GM19239 (cell line): ENCODE measurements around the gene CPXM2.

ENCODE experiments used
- DNase-seq: peaks from one replicate; pipeline ENCODE4 v3.0.0; 2011; ENCODE audit warnings: low spot score; ENCODE audit not compliant: insufficient read length
- FAIRE-seq: peaks from 2 replicates; lab custom pipeline; 2011; peaks lifted over from hg19 to GRCh38; lab: Jason Lieb, UNC

The CPXM2 gene

DNA sequence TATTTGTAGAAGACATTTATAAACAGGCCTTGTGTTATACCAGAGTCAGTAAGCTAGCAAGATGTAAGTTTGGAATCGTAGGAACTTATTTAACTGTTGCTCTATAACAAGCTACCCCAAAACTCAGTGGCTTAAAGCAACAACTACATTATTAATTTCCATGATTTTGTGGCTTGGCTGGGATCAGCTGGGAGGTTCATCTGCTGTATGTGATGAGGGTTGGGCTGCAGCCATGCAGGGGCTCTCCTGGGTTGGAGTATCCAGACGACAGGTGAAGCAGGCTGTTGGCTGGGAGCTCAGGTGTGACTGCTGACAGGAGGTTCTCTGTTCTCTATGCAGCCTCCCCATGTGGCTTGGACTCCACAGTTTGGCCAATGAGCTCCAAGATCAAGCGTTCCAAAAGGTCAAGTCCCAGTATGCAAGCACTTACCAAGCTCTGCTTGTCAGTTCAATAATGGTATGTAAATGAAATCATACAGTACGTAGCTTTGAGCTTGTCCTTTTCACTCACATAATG is 173.0 kb downstream of the CPXM2 start:
- no peak for DNase-seq
- no peak for FAIRE-seq

DNA sequence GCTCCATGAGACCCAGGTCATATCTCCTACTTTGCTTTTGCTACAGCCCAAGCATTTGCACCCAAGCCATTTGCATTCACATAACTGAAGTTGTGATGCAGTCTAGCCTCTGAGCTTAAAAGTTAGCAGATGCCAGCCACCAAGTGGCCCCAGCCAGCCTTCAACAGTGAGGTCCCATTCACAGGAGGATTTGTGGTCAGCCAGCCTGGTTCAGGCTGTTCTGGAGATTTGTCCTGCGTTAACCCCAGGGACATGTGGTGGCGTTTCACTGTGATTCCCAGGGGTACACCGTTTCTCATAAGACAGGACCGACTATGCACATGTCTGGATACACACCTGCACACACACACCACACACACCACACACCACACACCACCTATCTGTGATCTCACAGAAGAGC is 174.3 kb downstream of the CPXM2 start:
- DNase-seq (no peak), FAIRE-seq (no peak)

DNA sequence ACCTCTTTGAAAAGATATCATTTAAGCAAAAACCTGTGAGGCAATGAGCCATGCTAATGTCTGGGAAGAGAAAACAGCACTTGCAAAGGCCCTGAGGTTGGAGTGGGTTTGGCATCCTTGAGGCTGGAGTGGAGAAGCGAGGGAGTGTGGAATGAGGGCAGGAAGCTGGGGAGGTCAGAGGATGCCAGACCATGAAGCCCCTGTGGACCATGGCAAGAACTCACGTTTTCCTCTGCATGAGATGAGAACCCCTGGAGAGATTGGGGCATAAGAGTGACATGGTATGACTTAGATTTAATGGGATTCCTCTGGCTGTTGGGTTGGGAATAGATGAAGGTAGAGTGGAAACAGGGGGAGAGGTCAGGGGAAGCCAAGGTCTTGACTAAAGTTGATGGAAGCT is 176.1 kb downstream of the CPXM2 start:
- FAIRE-seq (no peak), DNase-seq (no peak)

DNA sequence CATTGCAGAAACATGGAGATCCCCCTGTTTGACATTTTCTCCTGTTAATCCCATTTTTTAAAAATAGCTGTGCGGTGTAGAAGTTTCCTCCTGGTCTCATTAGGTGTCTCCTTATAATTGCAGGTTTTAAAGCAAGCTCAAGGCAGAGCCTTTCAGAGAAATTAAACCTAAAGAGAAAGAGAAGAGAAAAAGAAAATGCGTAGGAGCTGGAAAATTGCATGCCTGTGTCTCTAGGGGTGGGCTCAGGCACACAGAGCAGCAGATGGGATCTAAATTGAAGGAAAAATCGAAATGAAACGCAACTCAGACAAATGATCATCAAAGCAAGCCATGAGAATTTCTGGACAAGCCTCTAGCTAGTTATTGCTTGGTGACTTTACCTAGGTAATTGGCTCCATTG is 185.4 kb downstream of the CPXM2 start:
- no peak for DNase-seq
- FAIRE-seq, result no peak

DNA sequence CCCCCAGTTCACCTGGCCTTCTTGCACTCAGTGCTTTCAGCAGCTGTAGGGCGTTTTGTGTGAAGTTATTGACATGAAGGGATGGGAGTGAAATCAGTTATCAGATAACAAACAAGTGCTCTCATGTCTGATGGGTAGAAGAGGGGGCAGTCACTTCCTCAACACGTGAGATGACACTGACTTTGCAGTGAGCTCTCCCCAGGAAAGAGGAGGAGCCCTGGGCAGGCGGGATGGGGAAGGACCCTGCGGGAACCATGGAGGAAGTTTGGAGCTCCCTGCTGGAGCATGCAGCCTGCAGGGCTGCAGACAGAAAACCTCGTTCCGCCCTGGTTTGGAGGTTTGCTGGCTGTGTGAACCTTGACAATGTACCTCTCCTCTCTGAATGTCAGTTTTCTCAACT is 186.8 kb downstream of the CPXM2 start:
- no peak for DNase-seq

DNA sequence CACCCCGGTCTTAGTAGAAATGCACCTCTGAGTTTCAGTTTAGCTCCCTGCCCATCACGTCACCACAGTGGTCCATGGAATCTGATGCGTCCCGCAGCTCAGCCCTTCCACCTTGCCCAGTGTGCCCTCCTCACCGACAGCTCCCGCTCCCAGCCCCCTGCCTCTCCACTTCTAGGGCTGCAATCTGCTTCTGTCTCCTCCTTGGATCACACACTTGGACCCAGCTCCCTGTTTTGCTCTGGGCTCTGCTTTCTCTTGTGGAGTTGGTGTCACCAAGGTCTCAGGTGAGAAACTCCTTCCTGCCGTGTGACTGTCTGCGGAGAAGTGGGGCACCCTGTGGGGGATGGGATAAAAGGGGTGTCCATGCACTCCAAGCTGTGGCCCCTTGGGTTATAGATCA is 187.5 kb downstream of the CPXM2 start:
- no peak for FAIRE-seq

More for the DNA sequence above, 186.8 kb downstream of the CPXM2 start:
- FAIRE-seq, result no peak

DNA sequence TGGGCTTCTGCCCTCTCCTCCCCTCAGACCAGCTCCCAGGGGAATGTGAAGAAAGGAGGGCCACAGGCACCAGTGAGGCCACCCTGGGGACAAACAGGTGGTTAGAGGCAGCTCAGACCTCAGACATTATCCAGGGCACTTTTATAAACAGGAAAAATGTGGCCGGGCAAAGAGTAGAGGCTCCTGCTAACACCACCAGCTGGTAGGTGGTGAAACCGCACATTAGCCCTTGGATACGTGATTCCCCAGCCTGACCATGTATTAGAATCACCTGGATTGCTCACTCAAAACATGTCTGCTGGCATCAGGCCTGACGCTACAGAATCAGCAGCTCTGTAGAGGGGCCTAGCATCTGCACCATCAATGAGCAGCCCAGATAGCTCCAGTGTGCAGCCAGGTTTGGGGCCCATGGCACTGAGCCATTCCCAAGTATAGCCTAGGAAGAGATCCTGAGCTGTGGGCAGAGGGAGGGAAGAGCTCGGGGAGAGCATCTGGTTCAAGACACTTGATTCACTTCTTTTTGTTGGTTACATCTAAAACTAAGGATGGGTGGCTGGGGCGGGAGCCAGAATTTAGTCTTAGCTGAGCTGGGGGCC is 188.3 kb downstream of the CPXM2 start:
- FAIRE-seq (no peak), DNase-seq (no peak)

More for the DNA sequence above, 187.5 kb downstream of the CPXM2 start:
- DNase-seq, result no peak
